NK-92 treated with Interleukin-12 subunit alpha and Interleukin-12 subunit beta, amount 100 ng/mL, for 24 hours (cell line): ENCODE measurements around the gene ZFX.
"Not testable (repeated sequence)": the region's sequence is repeated elsewhere in the genome, so short reads cannot be mapped to it uniquely, and the experiment has no call there.

Experiments used
- DNase-seq: peaks from one replicate; lab custom pipeline; 2025; lab: John Stamatoyannopoulos, UW

Gene ZFX

GRCh38 chrX:24151513-24151912 is 2.0 kb downstream of the ZFX start:
- no peak for DNase-seq

- DNase-seq: no peak
Observed at GRCh38 chrX:24153178-24153795, 3.8 kb downstream of the ZFX start.

- no peak for DNase-seq
Observed at GRCh38 chrX:24153796-24154189, 4.3 kb downstream of the ZFX start.

- no peak for DNase-seq
Observed at GRCh38 chrX:24154490-24155034, 5.0 kb downstream of the ZFX start.

- not testable (repeated sequence) for DNase-seq
Observed at GRCh38 chrX:24155747-24156146, 6.2 kb downstream of the ZFX start.

- DNase-seq: no peak
Observed at GRCh38 chrX:24156177-24156576, 6.6 kb downstream of the ZFX start.

GRCh38 chrX:24158881-24159280 is 9.4 kb downstream of the ZFX start:
- no peak for DNase-seq

- no peak for DNase-seq
Observed at GRCh38 chrX:24166078-24166477, 16.5 kb downstream of the ZFX start.

- no peak for DNase-seq
Observed at GRCh38 chrX:24167719-24168472, 18.4 kb downstream of the ZFX start.

- DNase-seq: no peak
Observed at GRCh38 chrX:24168807-24169206, 19.3 kb downstream of the ZFX start.

GRCh38 chrX:24169211-24169610 is 19.7 kb downstream of the ZFX start:
- no peak for DNase-seq

- DNase-seq: no peak
Observed at GRCh38 chrX:24173115-24173847, 23.8 kb downstream of the ZFX start.

GRCh38 chrX:24175276-24175675 is 25.7 kb downstream of the ZFX start:
- no peak for DNase-seq

- DNase-seq: no peak
Observed at GRCh38 chrX:24178441-24178840, 28.9 kb downstream of the ZFX start.

GRCh38 chrX:24184018-24184417 is 34.5 kb downstream of the ZFX start:
- no peak for DNase-seq

- no peak for DNase-seq
Observed at GRCh38 chrX:24186483-24186882, 37.0 kb downstream of the ZFX start.

GRCh38 chrX:24186986-24187385 is 37.5 kb downstream of the ZFX start:
- no peak for DNase-seq

GRCh38 chrX:24189490-24189889 is 40.0 kb downstream of the ZFX start:
- DNase-seq: no peak

- DNase-seq: no peak
Observed at GRCh38 chrX:24190500-24191156, 41.1 kb downstream of the ZFX start.

GRCh38 chrX:24196509-24196908 is 47.0 kb downstream of the ZFX start:
- DNase-seq: no peak

- no peak for DNase-seq
Observed at GRCh38 chrX:24198101-24198500, 48.6 kb downstream of the ZFX start.

- no peak for DNase-seq
Observed at GRCh38 chrX:24200133-24200532, 50.6 kb downstream of the ZFX start.
